ENCODE results near the gene CNOT1. TPM values are rescaled to one million over a fixed set of nuclear protein-coding genes. Genes with fewer than 3 reads are reported as not detected.

CNOT1 gene
- total RNA-seq, 1 experiment from 2014 or later: 328 TPM

DNA sequence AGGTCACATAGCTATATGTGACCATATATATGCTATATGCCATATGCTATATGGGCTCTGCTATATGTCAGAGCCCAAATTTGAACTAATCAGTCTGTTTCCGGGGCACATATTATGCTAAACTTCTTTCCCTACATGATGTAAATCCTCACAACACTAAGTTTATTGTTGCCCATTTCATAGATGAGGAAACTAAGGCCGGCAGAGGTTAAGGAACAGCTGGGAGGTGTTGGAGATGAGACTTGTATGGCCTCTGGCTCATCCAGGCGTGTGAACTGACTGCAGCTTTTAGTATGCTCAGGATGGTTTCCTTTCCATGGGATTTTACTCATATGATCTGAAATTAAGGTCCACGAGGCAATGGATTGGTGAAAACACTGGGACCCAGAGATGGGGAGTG is 17.5 kb upstream of the CNOT1 start:
- WGBS (ENCODE audit: extremely low coverage, insufficient read length, low lambda C conversion rate): no CpG with 5 or more reads among the region's 4 CpGs
- peaks cover 2% of the 10 kb centered on the region for H3K23me2 ChIP-seq (ENCODE audit: insufficient read length, low read depth, low read length, poor library complexity, severe bottlenecking)
- no peaks in the 10 kb centered on the region for H3K9me3 ChIP-seq (ENCODE audit: control insufficient read depth, low read depth, low read length)
- no peaks in the 10 kb centered on the region for H3K4me1 ChIP-seq (ENCODE audit: insufficient read depth, low read length)
- H3K9me3 Mint-ChIP-seq: no peaks in the 10 kb centered on the region
- no peak overlapping the region for H2AK5ac ChIP-seq (ENCODE audit: insufficient read length, low read length)
- H3K18ac ChIP-seq (ENCODE audit: insufficient read length, low read depth, low read length): no peak overlapping the region
- H3K4me2 ChIP-seq (ENCODE audit: insufficient read depth, insufficient read length, low read length): no peak overlapping the region
- H3K9ac ChIP-seq (ENCODE audit: extremely low read depth, insufficient read length, low read length): no peak overlapping the region
- no peak overlapping the region for H2BK5ac ChIP-seq (ENCODE audit: insufficient read length, low read length)
- TF ChIP-seq, protein P1, sequence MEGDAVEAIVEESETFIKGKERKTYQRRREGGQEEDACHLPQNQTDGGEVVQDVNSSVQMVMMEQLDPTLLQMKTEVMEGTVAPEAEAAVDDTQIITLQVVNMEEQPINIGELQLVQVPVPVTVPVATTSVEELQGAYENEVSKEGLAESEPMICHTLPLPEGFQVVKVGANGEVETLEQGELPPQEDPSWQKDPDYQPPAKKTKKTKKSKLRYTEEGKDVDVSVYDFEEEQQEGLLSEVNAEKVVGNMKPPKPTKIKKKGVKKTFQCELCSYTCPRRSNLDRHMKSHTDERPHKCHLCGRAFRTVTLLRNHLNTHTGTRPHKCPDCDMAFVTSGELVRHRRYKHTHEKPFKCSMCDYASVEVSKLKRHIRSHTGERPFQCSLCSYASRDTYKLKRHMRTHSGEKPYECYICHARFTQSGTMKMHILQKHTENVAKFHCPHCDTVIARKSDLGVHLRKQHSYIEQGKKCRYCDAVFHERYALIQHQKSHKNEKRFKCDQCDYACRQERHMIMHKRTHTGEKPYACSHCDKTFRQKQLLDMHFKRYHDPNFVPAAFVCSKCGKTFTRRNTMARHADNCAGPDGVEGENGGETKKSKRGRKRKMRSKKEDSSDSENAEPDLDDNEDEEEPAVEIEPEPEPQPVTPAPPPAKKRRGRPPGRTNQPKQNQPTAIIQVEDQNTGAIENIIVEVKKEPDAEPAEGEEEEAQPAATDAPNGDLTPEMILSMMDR (conservative IDR thresholded peaks at IDR 0.05): no peak
- H3K36me3 Mint-ChIP-seq (ENCODE audit: insufficient read depth in 1 of 3, low read depth in 3 of 3): no peaks in the 10 kb centered on the region
- H3K79me1 ChIP-seq (ENCODE audit: insufficient read depth, low read depth, low read length, poor library complexity, severe bottlenecking): no peaks in the 10 kb centered on the region
- H4K20me1 ChIP-seq (ENCODE audit: control insufficient read depth, insufficient read depth, insufficient read length): no peaks in the 10 kb centered on the region
- H2BK20ac ChIP-seq (ENCODE audit: low read depth, low read length, poor library complexity, severe bottlenecking): no peak overlapping the region
- no peak overlapping the region for H4K8ac ChIP-seq (replicated peaks; ENCODE audit: insufficient read length, low read depth, low read length)
- DNase-seq: no peak
- H3K56ac ChIP-seq (ENCODE audit: insufficient read length, low read depth, low read length): no peak overlapping the region
- H3K79me2 ChIP-seq (ENCODE audit: insufficient read depth, low read length): no peaks in the 10 kb centered on the region
- no peak overlapping the region for H2BK15ac ChIP-seq (ENCODE audit: low read depth, low read length)
- no peak overlapping the region for H4K91ac ChIP-seq (ENCODE audit: insufficient read length, low read depth, low read length)
- H2BK120ac ChIP-seq (ENCODE audit: low read depth, low read length, poor library complexity, severe bottlenecking): no peak overlapping the region
- H2BK12ac ChIP-seq (ENCODE audit: insufficient read length, low read depth, low read length): no peak overlapping the region
- no peaks in the 10 kb centered on the region for H3K27me3 ChIP-seq (ENCODE audit: insufficient read depth, low read length)
- no peak overlapping the region for H3K4me3 Mint-ChIP-seq
- no peak overlapping the region for H3K23ac ChIP-seq (ENCODE audit: insufficient read length, low read depth, low read length)
- no peak overlapping the region for H3K27ac ChIP-seq (ENCODE audit: insufficient read length, low read depth, low read length)
- H3K4ac ChIP-seq (ENCODE audit: low read depth, low read length): no peak overlapping the region
- no peak overlapping the region for H3T11ph ChIP-seq (ENCODE audit: low read length)
- H3K4me1 Mint-ChIP-seq: peaks cover 0 to 5% of the 10 kb centered on the region in 2 experiments; a peak in 1 of 4 replicates
- H2AFZ ChIP-seq (ENCODE audit: low read length): no peak overlapping the region
- no peaks in the 10 kb centered on the region for H3K27me3 Mint-ChIP-seq (ENCODE audit: low read depth)
- no peak overlapping the region for H4K5ac ChIP-seq (ENCODE audit: insufficient read length, low read depth, low read length)
- no peak overlapping the region for H3K14ac ChIP-seq (ENCODE audit: insufficient read depth, low read length)
- H3K27ac Mint-ChIP-seq: no peak overlapping the region

All from H9 (cell line).